ENCODE results near the gene UNC5C. TPM values are rescaled to one million over a fixed set of nuclear protein-coding genes. Genes with fewer than 3 reads are reported as not detected.
"Not testable (repeated sequence)": the region's sequence is repeated elsewhere in the genome, so short reads cannot be mapped to it uniquely, and the experiment has no call there.

UNC5C gene
- polyA plus RNA-seq, 1 experiment, result not detected

DNA sequence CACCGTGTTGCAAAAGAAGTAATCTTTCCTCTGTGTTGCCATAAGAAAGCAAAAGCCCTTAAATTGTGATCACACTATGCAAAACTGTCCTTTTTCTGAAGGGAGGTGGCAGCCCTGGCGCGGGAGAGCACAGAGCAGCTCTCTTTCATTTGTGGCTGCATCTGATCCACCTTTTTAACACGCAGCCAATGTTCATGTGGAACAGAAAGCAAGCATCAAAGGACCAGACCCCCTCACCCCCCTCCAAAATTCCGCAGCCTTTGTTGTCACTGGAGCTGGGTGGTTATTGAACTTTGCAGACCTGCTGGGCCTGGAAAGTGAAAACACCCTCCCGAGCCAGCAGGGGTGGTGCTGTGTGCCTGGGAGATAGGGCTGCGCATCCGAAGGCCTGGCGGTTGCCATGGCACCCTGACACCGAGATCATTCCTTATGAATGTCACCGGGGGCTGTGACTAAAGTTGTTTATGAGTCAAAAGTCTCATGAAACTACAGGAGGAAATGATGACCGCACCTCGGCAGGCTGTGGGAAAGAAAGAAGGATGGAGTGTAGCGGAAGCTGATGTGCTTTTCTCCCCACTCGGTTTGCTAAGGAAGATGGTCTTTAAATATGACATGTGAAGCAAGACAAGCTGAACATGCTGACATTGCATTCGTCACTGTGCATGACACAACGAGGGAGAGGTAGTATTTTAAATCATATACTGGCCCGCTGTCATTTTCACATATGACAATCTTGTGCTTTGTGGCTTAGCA lies 367.4 kb downstream of the UNC5C start:
- no peaks in the 10 kb centered on the region for H3K27me3 ChIP-seq (ENCODE audit: control insufficient read depth, insufficient read depth, low read length)
- ChIA-PET POLR2A (no interaction called here), CTCF (no interaction called here)
- no peak overlapping the region for H3K4me3 ChIP-seq (ENCODE audit: low read depth, low read length)
- no peak for DNase-seq (ENCODE audit: low read depth)
- TF ChIP-seq, protein P1, sequence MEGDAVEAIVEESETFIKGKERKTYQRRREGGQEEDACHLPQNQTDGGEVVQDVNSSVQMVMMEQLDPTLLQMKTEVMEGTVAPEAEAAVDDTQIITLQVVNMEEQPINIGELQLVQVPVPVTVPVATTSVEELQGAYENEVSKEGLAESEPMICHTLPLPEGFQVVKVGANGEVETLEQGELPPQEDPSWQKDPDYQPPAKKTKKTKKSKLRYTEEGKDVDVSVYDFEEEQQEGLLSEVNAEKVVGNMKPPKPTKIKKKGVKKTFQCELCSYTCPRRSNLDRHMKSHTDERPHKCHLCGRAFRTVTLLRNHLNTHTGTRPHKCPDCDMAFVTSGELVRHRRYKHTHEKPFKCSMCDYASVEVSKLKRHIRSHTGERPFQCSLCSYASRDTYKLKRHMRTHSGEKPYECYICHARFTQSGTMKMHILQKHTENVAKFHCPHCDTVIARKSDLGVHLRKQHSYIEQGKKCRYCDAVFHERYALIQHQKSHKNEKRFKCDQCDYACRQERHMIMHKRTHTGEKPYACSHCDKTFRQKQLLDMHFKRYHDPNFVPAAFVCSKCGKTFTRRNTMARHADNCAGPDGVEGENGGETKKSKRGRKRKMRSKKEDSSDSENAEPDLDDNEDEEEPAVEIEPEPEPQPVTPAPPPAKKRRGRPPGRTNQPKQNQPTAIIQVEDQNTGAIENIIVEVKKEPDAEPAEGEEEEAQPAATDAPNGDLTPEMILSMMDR (IDR thresholded peaks at IDR 0.05; ENCODE audit: insufficient read depth, low read depth, low read length), result no peak
- no peaks in the 10 kb centered on the region for H3K36me3 ChIP-seq (ENCODE audit: control insufficient read depth, insufficient read depth, low read length)

DNA sequence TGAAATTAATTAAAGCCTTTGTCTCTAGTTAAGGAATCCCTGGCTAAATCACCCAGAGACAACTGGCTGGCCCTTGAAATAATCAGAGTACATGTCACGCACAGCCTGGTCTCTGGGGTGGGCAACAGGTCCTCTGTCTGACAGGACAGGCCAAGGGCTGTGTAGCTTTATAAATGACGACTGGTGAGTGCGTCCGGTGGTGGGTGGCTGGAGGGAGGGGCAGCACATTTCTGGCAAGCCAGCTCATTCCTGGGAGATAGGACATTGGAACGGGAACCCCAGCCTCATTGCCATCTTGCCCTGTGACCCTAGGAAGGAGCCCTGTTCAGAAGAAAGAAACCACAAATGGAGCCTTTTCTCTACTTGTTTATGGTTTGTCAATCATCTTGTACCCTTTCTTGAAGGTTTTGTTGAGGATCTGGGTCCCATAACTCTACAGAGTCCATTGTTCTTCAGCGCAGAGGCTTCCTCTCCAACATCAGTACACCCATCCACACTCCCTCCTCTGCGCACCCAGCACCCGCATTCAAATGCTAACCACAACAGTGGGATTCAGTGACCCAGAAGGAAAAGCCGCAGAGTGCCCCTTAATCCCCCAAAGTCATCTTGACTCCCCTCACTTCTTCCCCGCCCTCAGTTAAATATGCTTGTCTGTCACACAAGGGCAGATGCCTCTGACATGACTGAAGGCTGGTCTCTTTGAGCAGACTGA lies 368.1 kb downstream of the UNC5C start:
- ChIA-PET CTCF (no interaction called here), POLR2A (no interaction called here)
- TF ChIP-seq, protein P1 (IDR thresholded peaks at IDR 0.05; ENCODE audit: insufficient read depth, low read depth, low read length), result no peak
- no peaks in the 10 kb centered on the region for H3K27me3 ChIP-seq (ENCODE audit: control insufficient read depth, insufficient read depth, low read length)
- H3K4me3 ChIP-seq (ENCODE audit: low read depth, low read length), result no peak overlapping the region
- DNase-seq (ENCODE audit: low read depth), result no peak
- no peaks in the 10 kb centered on the region for H3K36me3 ChIP-seq (ENCODE audit: control insufficient read depth, insufficient read depth, low read length)

- Histone ChIP-seq H3K4me3 (ENCODE audit: low read depth, low read length) (no peak overlapping the region), H3K27me3 (ENCODE audit: control insufficient read depth, insufficient read depth, low read length) (no peaks in the 10 kb centered on the region), H3K36me3 (ENCODE audit: control insufficient read depth, insufficient read depth, low read length) (no peaks in the 10 kb centered on the region)
- TF ChIP-seq, protein P1 (IDR thresholded peaks at IDR 0.05; ENCODE audit: insufficient read depth, low read depth, low read length), result no peak
- ChIA-PET CTCF (no interaction called here), POLR2A (no interaction called here)
- DNase-seq (ENCODE audit: low read depth), result no peak
Observed at GRCh38 chr4:95178938-95179337, 369.8 kb downstream of the UNC5C start.

GRCh38 chr4:95171377-95171776 lies 377.4 kb downstream of the UNC5C start:
- POLR2A ChIA-PET; H3K4me3 ChIP-seq (ENCODE audit: low read depth, low read length): not testable (repeated sequence)

GRCh38 chr4:95170176-95170575 lies 378.6 kb downstream of the UNC5C start:
- Histone ChIP-seq H3K27me3 (ENCODE audit: control insufficient read depth, insufficient read depth, low read length) (no peaks in the 10 kb centered on the region), H3K4me3 (ENCODE audit: low read depth, low read length) (no peak overlapping the region), H3K36me3 (ENCODE audit: control insufficient read depth, insufficient read depth, low read length) (no peaks in the 10 kb centered on the region)
- CTCF ChIA-PET, result no interaction called here
- POLR2A ChIA-PET, result no interaction called here
- TF ChIP-seq, protein P1 (IDR thresholded peaks at IDR 0.05; ENCODE audit: insufficient read depth, low read depth, low read length), result no peak
- DNase-seq (ENCODE audit: low read depth), result no peak

More at GRCh38 chr4:95171377-95171776, 377.4 kb downstream of the UNC5C start:
- DNase-seq (ENCODE audit: low read depth); CTCF ChIA-PET; H3K27me3 ChIP-seq (ENCODE audit: control insufficient read depth, insufficient read depth, low read length); H3K36me3 ChIP-seq (ENCODE audit: control insufficient read depth, insufficient read depth, low read length): not testable (repeated sequence)
